Neural crest cell (in vitro differentiated cells): Measurements from ENCODE around the gene KCNG4. TPM values are rescaled to one million over a fixed set of nuclear protein-coding genes. Genes with fewer than 3 reads are reported as not detected.

ENCODE experiments used
- DNase-seq: peaks from one replicate; pipeline ENCODE4 v3.0.0; 2021; ENCODE audit warnings: low read depth, mixed read lengths, low spot score
- H3K27ac Mint-ChIP-seq: one replicate; pipeline ENCODE4 v1.8.0; 2021; ENCODE audit warnings: mild to moderate bottlenecking, mixed read lengths; ENCODE audit not compliant: unreplicated experiment
- H3K27me3 Mint-ChIP-seq: 2 replicates; pipeline ENCODE4 v1.8.0; 2021; ENCODE audit warnings: low read depth, mild to moderate bottlenecking, mixed read lengths
- H3K36me3 Mint-ChIP-seq: 2 replicates; pipeline ENCODE4 v1.8.0; 2021; ENCODE audit warnings: low read depth, mild to moderate bottlenecking, mixed read lengths
- H3K4me1 Mint-ChIP-seq: 2 replicates; pipeline ENCODE4 v1.8.0; 2021; ENCODE audit warnings: mixed read lengths
- H3K4me3 Mint-ChIP-seq: one replicate; pipeline ENCODE4 v1.8.0; 2021; ENCODE audit warnings: mild to moderate bottlenecking, mixed read lengths
- H3K9me3 Mint-ChIP-seq: 2 replicates; pipeline ENCODE4 v1.8.0; 2021; ENCODE audit warnings: mixed read lengths
- total RNA-seq: library from RNA; stranded (reverse); gene quantifications from 2 replicates; pipeline ENCODE4 v1.2.1, GENCODE V29; 2021
- TF ChIP-seq, protein P1 (sequence below): fragments of 200-600 bp; sonication (generic); conservative IDR thresholded peaks from 2 replicates; pipeline ENCODE4 v1.5.0; 2021; ENCODE audit warnings: antibody characterized with exemption, mild to moderate bottlenecking

The KCNG4 gene
- total RNA-seq, 1 donor from 2014 or later, result not detected

GRCh38 chr16:84191466-84191865 lies 48.3 kb downstream of the KCNG4 start:
- Mint-ChIP-seq H3K36me3 (no peaks in the 10 kb centered on the region), H3K4me3 (no peak overlapping the region), H3K27ac (no peak overlapping the region), H3K9me3 (no peaks in the 10 kb centered on the region), H3K27me3 (no peaks in the 10 kb centered on the region), H3K4me1 (no peaks in the 10 kb centered on the region)
- TF ChIP-seq, protein P1, sequence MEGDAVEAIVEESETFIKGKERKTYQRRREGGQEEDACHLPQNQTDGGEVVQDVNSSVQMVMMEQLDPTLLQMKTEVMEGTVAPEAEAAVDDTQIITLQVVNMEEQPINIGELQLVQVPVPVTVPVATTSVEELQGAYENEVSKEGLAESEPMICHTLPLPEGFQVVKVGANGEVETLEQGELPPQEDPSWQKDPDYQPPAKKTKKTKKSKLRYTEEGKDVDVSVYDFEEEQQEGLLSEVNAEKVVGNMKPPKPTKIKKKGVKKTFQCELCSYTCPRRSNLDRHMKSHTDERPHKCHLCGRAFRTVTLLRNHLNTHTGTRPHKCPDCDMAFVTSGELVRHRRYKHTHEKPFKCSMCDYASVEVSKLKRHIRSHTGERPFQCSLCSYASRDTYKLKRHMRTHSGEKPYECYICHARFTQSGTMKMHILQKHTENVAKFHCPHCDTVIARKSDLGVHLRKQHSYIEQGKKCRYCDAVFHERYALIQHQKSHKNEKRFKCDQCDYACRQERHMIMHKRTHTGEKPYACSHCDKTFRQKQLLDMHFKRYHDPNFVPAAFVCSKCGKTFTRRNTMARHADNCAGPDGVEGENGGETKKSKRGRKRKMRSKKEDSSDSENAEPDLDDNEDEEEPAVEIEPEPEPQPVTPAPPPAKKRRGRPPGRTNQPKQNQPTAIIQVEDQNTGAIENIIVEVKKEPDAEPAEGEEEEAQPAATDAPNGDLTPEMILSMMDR, result no peak
- no peak for DNase-seq

DNA sequence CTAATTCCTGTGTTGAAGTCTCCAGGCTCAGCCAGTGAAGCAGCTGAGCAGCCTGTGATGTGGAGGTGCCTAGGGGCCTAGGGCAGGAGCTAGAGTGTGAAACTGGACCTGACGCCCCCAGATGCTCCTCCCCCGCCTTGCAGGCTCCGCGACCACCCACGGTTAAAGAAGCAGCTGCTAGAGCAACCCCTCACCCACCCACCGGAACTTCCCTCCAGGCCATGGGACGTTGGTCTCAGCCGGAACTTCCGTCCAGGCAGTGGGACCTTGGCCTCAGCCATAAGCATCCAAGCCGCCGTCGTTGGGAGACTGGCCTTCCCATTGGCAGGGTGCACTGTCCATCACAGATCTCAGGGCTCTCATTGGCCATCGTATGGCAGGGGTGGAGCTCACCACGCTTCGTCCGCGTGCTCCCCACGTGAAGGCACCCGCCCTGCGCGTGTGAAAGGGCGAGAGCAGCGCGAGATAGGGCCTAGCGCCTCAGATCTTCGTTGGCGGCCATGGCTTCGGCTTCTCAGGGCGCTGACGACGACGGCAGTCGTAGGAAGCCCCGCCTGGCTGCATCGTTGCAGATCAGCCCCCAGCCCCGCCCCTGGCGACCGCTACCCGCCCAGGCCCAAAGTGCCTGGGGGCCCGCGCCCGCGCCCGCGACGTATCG lies 49.0 kb downstream of the KCNG4 start, which contains the start of gene ADAD2:
Gene ADAD2, plus strand, starts transcription at position 427 of the 658 bp plus-strand sequence. Its CDS starts 74 bp downstream, at position 501.
- DNase-seq, result no peak
- H3K9me3 Mint-ChIP-seq, result no peaks in the 10 kb centered on the region

DNA sequence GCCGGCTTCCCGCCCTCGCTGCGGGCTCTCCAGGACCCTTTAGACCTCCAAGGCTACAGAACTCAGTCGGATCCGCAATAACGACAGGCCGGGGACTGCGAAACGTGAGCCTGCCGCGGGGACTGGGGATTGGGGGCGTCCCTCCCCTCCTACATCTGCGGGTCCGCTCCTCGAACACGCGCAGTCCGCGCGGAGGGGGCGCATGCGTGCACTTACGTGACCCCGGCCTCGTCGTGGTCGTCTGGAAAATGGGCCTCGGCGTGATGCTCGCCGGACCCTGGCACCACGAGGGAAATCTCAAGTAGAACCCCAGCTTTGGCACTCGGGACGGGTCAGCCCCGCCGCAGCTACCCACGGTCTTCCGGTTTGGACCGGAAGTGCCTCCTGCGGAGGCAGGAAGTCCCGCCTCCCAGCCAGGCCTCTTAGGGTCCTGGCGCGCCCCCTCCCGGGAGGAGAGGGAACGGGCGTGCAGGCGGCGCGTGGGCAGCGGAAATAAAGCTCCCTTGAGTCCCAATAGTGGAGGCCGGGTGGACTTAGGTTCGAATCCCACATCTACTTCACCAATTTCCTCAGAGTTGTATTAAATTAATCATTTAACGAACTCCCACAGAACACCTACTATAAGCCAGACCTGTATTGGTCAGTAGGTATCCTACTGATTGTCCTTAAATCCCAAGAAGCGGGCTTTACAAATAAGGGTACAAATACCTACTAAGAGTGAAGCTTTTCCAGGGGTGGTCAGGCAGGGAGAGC lies 53.0 kb downstream of the KCNG4 start, which contains the start of gene TAF1C:
Gene TAF1C, minus strand, starts transcription at position 373 of the 753 bp plus-strand sequence. CDS start 2,069 bp downstream, outside the sequence.
- Mint-ChIP-seq H3K27ac (peak within 1 kb of the TSS; percentile 93), H3K4me1 (peaks cover 8% of the 10 kb centered on the region), H3K9me3 (no peaks in the 10 kb centered on the region), H3K36me3 (peaks cover 4% of the 10 kb centered on the region), H3K4me3 (peak within 1 kb of the TSS; percentile 98), H3K27me3 (no peaks in the 10 kb centered on the region)
- TF ChIP-seq, protein P1, result peak; percentile 94
- DNase-seq, result peak; percentile 92

More for the DNA sequence above, 49.0 kb downstream of the KCNG4 start, which contains the start of gene ADAD2:
- TF ChIP-seq, protein P1, result no peak
- Mint-ChIP-seq H3K27me3 (no peaks in the 10 kb centered on the region), H3K4me3 (peak within 1 kb of the TSS; percentile 4), H3K27ac (no peak within 1 kb of the TSS), H3K36me3 (no peaks in the 10 kb centered on the region), H3K4me1 (no peaks in the 10 kb centered on the region)

- no peak overlapping the region for H3K27ac Mint-ChIP-seq
- peaks cover 8% of the 10 kb centered on the region for H3K4me1 Mint-ChIP-seq
- TF ChIP-seq, protein P1, result no peak
- no peaks in the 10 kb centered on the region for H3K9me3 Mint-ChIP-seq
- peak overlapping the region; percentile 98 for H3K4me3 Mint-ChIP-seq
- H3K36me3 Mint-ChIP-seq, result peaks cover 4% of the 10 kb centered on the region
- no peak for DNase-seq
- H3K27me3 Mint-ChIP-seq, result no peaks in the 10 kb centered on the region
Observed at GRCh38 chr16:84184775-84185174, 55.0 kb downstream of the KCNG4 start.

- no peaks in the 10 kb centered on the region for H3K9me3 Mint-ChIP-seq
- DNase-seq, result no peak
- no peak overlapping the region for H3K27ac Mint-ChIP-seq
- H3K27me3 Mint-ChIP-seq, result no peaks in the 10 kb centered on the region
- peak overlapping the region; percentile 98 for H3K4me3 Mint-ChIP-seq
- TF ChIP-seq, protein P1, result no peak
- H3K4me1 Mint-ChIP-seq, result peaks cover 8% of the 10 kb centered on the region
- peaks cover 4% of the 10 kb centered on the region for H3K36me3 Mint-ChIP-seq
Observed at GRCh38 chr16:84183911-84184591, 55.8 kb downstream of the KCNG4 start.
